Activated CD8-positive, alpha-beta memory T cell treated with anti-CD3 and anti-CD28 coated beads, Interleukin-2, amount 50 U/mL, for 24 hours (primary cell): Measurements from ENCODE around the gene PDE9A.

Experiments
- DNase-seq: peaks from one replicate; pipeline ENCODE4 v3.0.0-alpha.2; 2020; ENCODE audit errors: extremely low read depth

The PDE9A gene

GRCh38 chr21:42769820-42770716 is 116.6 kb downstream of the PDE9A start:
- DNase-seq = no peak

DNA sequence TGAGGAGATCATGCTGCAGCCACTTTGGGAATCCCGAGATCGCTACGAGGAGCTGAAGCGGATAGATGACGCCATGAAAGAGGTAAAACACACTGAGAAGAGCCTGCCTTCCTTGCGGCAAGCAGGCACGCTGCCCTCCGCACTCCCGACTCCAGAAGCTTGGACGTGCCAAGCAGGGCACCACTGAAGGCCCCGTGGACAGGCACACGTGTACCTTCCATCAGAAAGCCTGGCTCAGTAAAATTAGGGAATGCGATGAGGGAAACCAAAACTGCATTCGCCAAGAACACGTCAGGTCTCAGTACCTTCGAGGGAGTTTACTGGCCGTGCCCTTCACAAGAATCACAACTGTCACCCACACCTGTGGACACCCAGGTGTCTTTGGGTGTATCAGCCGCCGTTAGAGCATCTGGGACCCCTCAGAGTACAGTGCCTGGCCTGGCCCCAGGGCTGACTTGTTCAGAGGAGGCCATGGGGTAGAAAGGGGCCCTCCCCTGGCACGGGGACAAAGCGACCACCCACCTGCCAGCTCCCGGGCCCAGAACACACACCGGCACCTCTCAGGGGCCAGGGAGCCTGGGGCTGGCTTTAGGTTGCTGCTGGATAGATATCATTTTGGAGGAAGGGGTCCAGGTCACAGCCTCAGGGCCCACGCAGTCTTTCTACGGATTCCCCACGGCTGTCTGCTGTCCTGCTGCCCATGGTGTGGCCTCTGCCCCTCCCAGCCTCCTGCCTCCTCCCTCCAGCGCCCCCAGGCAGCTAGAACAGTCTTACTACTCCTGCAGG is 117.5 kb downstream of the PDE9A start:
- no peak for DNase-seq

- no peak for DNase-seq
These were observed 118.0 kb downstream of the PDE9A start for GRCh38 chr21:42771503-42771805.

DNA sequence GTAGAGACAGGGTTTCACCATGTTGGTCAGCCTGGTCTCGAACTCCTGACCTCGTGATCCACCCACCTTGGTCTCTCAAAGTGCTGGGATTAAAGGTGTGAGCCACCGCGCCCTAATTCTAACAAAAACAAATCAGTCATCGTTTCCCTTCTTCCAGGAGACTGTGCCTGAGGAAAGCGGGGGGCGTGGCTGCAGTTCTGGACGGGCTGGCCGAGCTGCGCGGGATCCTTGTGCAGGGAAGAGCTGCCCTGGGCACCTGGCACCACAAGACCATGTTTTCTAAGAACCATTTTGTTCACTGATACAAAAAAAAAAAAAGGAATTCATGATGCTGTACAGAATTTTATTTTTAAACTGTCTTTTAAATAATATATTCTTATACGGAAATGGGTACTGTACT is 121.7 kb downstream of the PDE9A start:
- DNase-seq = no peak

GRCh38 chr21:42775891-42776290 is 122.5 kb downstream of the PDE9A start:
- no peak for DNase-seq

GRCh38 chr21:42777064-42777756 is 123.8 kb downstream of the PDE9A start:
- DNase-seq = no peak

DNA sequence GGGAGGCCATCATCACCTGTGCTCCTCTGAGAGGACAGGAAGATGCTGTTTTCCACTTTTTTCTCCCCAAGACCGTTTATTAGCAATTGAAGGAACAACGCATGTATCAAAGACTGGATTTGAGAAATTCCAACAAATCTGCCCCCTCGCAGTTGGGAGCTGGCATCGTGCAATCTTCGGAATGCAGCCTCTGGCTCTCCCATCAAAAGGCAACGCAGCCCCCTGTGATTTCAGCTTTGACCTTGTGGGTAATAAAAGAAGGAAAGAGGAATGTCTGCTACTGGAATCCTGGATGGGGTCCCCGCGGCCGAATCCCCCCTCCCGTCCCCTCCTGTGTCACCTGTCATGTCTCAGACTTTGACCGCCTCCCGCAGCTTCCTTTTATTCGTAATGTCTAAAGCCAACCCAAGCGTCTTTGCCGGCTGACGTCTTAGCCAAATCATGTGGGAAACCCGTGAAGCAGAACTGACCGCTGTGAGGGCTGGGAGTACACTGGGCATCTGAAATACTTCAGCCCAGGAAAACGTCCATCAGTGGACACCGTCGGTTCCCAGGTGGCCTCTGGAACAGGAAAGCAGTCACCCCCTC is 124.4 kb downstream of the PDE9A start:
- DNase-seq = no peak

DNA sequence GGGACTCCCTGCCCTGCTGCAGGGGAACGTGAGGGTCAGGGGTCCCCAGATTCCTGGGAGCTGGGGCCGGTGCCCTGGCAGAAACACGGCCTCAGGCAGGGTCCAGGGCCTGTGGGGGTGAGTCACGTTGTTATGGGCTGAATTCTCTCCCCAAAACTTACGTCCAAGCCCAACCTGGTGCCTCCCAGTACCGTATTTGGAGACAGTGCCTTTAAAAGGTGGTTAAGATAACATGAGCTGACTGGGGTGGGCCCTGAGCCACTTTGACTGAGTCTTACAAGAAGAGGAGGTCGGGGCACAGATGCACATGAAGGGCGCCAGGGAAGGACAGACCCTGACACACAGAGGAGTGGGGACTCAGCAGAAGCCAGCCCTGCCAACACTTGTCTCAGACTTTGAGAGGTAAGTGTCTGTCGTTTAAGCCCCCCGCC is 126.0 kb downstream of the PDE9A start:
- no peak for DNase-seq

DNA sequence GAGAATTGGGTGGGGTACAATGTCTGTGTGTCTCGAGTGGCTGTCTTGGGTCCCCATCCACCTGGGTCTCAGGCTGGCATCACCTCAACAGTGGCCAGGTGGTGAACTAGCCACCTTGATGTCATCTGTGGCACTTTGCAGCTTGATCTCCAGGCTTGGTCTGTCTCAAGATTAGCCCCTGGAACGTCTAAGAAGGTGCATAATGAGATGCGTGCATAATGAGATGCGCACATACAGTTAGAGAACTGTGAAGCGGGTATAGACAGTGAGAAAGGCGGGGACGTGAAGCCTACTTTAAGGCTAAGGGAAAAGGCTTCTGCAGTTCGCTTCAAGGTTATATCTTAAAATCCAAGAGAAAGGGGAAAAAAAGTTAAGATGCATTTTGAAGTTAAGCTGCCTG is 127.2 kb downstream of the PDE9A start:
- no peak for DNase-seq

DNA sequence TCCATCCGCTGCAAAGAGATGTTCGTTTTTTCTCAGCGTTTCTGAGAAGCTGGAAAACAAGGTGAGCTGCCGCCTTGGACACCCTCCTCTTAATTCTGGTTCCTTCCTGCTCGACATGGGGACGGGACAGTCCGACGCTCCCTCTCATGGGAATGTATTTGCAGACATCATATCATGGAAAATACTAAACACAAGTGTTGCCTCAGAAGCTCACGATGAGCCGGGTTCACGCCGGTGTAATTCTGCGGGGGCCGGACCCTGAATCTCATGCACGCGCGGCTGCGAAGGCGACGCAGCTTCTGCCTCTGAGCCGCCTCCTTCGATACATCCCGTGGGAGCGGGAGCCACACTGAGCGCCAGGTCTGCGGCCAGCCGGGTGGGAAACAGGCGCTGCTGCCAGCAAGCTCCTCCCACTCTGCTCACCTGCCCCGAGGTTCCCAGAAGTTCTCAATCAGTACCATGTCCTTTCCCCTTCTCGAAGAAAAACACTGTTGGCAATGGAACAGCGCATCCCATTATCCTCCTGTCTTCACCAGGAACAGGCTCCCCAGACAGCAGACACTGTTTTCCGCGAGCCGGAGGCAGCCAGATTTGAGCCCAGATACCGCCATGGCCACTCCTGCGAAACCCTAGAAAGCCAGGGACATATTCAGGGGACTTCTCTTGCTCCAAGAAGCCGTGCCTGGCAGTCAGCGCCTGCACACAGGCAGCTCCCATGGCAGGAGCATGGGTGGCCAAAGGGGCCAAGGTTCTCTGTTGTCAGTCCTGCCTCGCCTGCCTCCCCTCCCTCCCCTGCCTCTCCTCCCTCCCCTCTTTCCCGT is 127.9 kb downstream of the PDE9A start:
- no peak for DNase-seq

DNA sequence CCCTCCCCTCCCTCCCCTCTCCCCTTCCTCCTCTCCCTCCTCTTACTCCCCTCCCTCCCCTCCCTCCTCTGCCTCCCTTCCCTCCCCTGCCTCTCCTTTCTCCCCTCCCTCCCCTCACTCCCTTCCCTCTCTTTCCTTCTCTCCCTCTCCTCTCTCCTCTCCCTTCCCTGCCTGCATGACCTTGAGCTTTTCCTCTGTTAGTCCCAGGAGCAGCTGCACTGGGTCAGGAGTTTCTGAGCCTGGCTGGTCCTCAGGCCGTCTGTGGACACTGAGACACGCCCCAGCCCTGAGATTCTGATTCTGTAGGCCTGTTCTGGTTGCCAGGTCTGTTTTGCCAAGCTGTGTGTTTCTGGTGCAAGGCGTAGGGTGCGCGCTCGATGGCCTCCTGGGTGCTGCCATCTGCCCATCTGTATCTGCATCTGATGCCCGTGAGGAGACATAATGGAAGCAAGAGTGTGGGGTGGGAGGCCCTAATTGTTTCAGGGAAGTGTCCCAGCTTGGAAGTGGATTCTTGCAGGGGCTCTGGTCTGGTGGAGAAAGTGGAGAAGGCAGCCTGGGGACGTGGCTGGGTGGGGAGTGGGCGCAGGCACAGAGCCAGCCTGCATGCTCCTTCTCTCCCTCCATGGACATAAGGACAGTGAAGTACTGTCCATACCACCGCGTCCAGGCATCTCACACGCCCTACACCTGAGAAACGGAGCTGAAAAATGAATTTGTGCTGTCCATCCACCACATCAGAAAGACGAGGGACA is 128.7 kb downstream of the PDE9A start:
- no peak for DNase-seq

GRCh38 chr21:42782723-42783242 is 129.4 kb downstream of the PDE9A start:
- no peak for DNase-seq

- no peak for DNase-seq
These were observed 130.9 kb downstream of the PDE9A start for GRCh38 chr21:42784276-42784675.

GRCh38 chr21:42784896-42785451 is 131.6 kb downstream of the PDE9A start:
- DNase-seq = no peak

DNA sequence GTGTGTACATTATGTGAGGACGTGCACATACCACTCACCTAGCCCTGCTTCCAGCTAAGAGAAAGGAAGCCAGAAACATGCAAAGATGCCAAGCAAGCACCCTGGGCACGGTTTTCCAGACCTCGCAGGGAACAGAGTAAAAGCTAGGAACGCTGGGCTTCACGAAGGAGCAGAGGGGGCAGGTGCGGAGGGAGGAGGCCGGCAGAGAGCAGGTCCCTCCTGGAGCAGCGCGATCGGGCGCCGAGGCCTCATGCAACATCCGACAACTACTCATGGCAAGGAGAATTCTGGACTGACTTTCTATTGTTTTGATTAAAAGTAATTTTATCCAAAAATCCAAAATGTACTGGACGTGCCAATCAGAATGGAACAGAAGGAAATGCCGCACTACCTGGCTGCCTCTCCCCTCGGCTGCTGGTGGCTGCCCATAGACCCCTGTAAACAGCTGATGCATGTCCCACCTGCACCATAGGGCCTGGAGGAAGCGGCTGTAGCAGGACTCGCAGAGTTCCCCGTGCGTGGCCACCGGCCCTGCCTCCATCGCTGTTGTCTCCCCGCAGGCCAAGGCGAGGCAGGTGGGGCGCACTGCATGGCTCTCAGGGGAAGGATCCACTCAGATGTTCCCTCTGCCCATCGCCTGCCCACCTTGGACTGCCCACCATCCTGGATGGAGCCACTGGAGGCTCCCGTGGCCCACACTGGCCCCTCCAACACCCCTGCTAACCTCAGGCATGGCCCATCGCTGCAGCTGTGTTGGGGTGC is 132.4 kb downstream of the PDE9A start:
- no peak for DNase-seq

GRCh38 chr21:42786884-42787283 is 133.5 kb downstream of the PDE9A start:
- DNase-seq = no peak

- DNase-seq = no peak
These were observed 134.2 kb downstream of the PDE9A start for GRCh38 chr21:42787613-42788012.

- no peak for DNase-seq
These were observed 137.2 kb downstream of the PDE9A start for GRCh38 chr21:42790520-42791065.

DNA sequence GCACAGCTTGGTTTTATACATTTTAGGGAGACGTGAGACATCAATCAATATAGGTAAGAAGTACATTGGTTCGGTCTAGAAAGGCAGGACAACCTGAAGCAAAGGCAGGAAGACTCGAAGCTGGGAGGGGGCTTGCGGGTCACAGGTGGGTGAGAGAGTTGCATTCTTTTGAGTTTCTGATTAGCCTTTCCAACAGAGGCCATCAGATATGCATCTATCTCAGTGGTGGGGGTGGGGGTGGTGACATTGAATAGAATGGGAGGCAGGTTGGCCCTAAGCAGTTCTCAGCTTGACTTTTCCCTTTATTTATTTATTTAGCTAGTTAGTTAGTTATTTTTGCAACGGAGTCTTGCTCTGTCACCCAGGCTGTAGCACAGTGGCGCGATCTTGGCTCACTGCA is 140.4 kb downstream of the PDE9A start:
- no peak for DNase-seq
